ENCODE measurements around the gene TOMM5. TPM values are rescaled to one million over a fixed set of nuclear protein-coding genes. Genes with fewer than 3 reads are reported as not detected.

TOMM5 gene
- total RNA-seq, 4 donors from 2014 or later: 14.3 to 70.3 (median 63.1) TPM

DNA sequence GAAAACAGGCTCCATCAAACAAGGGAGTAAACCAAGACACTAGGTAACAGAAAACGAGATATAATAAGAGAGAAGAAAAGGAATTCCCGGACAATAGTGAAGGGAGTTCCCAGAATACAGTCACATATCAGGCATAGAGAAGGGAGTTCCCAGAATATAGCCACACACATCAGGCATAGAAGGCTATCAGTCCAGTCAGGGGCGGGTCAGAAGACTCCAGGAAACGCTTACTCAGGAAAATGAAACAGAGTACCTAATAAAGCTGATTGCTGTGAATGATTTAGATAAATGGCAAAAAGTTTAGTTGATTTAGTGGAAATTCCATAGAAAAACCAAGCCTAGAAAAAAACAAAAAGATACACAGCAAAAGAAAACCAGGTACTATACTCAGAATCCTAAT is 4.9 kb downstream of the TOMM5 start:
- in situ Hi-C loops (cut with MboI; ENCODE audit: low pct_ligation_motif_present in 1 of 4, low pct_unique_long_range_greater_than_20kb in 1 of 4, low sequenced_read_pairs in 3 of 4) (loop anchor here in 1 of 4 donors (25.0 kb wide), 3 partner anchors 200 to 475 kb away; partner anchors contain the start of genes EXOSC3, SHB and SLC25A51), intact Hi-C loops (cut with DNase I; ENCODE audit: low total_unique reads) (no loop called here)
- TF ChIP-seq, protein P1, sequence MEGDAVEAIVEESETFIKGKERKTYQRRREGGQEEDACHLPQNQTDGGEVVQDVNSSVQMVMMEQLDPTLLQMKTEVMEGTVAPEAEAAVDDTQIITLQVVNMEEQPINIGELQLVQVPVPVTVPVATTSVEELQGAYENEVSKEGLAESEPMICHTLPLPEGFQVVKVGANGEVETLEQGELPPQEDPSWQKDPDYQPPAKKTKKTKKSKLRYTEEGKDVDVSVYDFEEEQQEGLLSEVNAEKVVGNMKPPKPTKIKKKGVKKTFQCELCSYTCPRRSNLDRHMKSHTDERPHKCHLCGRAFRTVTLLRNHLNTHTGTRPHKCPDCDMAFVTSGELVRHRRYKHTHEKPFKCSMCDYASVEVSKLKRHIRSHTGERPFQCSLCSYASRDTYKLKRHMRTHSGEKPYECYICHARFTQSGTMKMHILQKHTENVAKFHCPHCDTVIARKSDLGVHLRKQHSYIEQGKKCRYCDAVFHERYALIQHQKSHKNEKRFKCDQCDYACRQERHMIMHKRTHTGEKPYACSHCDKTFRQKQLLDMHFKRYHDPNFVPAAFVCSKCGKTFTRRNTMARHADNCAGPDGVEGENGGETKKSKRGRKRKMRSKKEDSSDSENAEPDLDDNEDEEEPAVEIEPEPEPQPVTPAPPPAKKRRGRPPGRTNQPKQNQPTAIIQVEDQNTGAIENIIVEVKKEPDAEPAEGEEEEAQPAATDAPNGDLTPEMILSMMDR (IDR thresholded peaks at IDR 0.05): no peak
- TF ChIP-seq POLR2A (IDR thresholded peaks at IDR 0.05): no peak
- TF ChIP-seq EP300 (IDR thresholded peaks at IDR 0.05; ENCODE audit: low read depth): no peak
- no peak for TF ChIP-seq POLR2AphosphoS5 (IDR thresholded peaks at IDR 0.05)
- H3K27ac ChIP-seq: no peak overlapping the region
- H3K27me3 ChIP-seq: no peaks in the 10 kb centered on the region
- no peaks in the 10 kb centered on the region for H3K9me3 ChIP-seq
- DNase-seq: no peak
- H3K4me1 ChIP-seq: peaks cover 13 to 52% (median 25%) of the 10 kb centered on the region in 4 donors
- no peak overlapping the region for H3K4me3 ChIP-seq
- peaks cover 0 to 35% (median 9%) of the 10 kb centered on the region in 4 donors for H3K36me3 ChIP-seq
- 62 to 83% methylated on average over 4 of the region's 4 CpGs for WGBS, 2 donors (ENCODE audit: low coverage in 1 of 2)

DNA sequence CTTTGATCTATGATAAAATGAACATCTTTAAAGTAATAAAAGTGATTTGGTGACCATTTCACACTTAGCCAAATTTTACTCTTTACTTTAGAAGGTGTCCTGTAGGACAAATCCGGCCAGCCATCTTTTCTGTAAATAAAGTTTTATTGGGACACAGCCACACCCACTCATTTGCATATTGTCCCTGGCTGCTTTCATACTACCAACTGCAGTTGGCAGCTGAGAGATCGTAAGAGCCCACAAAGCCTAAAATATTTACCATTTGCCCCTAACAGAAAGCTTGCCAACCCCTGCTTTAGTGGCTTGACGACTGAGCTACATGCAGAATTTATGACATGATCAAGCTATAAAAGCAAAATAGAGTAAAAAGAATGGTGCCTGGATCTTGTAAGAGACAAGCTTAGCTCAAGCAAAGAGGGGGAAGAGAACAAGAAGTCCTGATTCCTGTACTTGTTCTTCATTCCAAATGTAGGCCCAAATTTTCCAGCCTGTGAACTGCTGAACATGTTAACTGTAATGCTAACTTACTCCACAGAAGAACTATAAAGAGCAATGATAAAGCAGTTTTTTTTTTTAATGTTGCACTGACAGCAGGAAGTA is 8.8 kb downstream of the TOMM5 start:
- DNase-seq: no peak
- Histone ChIP-seq H3K9me3 (no peaks in the 10 kb centered on the region), H3K4me3 (no peak overlapping the region), H3K27ac (peak overlapping the region; percentile 25 to 63 (median 57)), H3K27me3 (no peaks in the 10 kb centered on the region), H3K4me1 (peaks cover 0 to 28% (median 4%) of the 10 kb centered on the region in 4 donors), H3K36me3 (peaks cover 0 to 32% (median 9%) of the 10 kb centered on the region in 4 donors)
- in situ Hi-C loops (cut with MboI; ENCODE audit: low pct_ligation_motif_present in 1 of 4, low pct_unique_long_range_greater_than_20kb in 1 of 4, low sequenced_read_pairs in 3 of 4): loop anchor here in 1 of 4 donors (25.0 kb wide), 3 partner anchors 204 to 479 kb away; partner anchors contain the start of genes EXOSC3, SHB and SLC25A51
- intact Hi-C loops (cut with DNase I; ENCODE audit: low total_unique reads): no loop called here
- no peak for TF ChIP-seq POLR2A (IDR thresholded peaks at IDR 0.05)
- TF ChIP-seq POLR2AphosphoS5 (IDR thresholded peaks at IDR 0.05): peak in 2 of 3 donors; percentile 2 to 45
- WGBS, 2 donors (ENCODE audit: low coverage in 1 of 2): 37 to 55% methylated on average over 2 to 3 of the region's 3 CpGs

DNA sequence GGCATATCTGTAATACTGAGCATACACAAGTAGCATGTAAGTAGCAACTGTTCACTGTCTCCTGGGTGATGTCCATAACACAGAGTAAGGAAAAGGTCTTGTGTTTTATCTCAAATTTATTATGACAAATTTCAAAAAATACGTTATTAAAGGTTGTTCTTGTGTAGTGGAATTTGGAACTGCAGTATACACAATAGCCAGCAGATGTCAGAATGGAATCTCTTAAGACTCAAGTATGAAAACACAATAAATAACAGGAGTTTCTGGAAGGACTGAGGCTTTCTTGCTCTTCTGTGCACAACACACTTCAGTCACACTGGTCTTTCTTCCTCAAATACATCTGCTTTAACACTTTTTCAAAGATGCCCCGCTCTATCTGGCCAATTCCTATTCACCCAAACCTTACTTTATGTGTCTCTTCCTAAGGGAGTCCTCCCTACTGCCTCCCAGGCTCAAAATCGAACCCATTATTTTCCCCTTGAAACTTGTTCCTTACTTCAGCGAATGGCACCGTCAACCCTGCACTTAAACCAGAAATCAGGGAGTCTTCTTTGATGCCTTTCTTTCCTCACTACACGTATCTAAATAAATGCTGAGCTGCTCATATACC is 9.7 kb downstream of the TOMM5 start:
- Histone ChIP-seq H3K4me3 (no peak overlapping the region), H3K36me3 (peaks cover 0 to 22% (median 7%) of the 10 kb centered on the region in 4 donors), H3K27me3 (no peaks in the 10 kb centered on the region), H3K4me1 (peaks cover 0 to 28% (median 4%) of the 10 kb centered on the region in 4 donors), H3K9me3 (no peaks in the 10 kb centered on the region), H3K27ac (peak overlapping the region; percentile 25 to 63 (median 57))
- DNase-seq: no peak
- intact Hi-C loops (cut with DNase I; ENCODE audit: low total_unique reads) (no loop called here), in situ Hi-C loops (cut with MboI; ENCODE audit: low pct_ligation_motif_present in 1 of 4, low pct_unique_long_range_greater_than_20kb in 1 of 4, low sequenced_read_pairs in 3 of 4) (loop anchor here in 1 of 4 donors (25.0 kb wide), 3 partner anchors 205 to 480 kb away; partner anchors contain the start of genes EXOSC3, SHB and SLC25A51)
- 62 to 67% methylated on average over 6 of the region's 6 CpGs for WGBS, 2 donors (ENCODE audit: low coverage in 1 of 2)
- TF ChIP-seq EP300 (IDR thresholded peaks at IDR 0.05; ENCODE audit: low read depth) (no peak), POLR2A (IDR thresholded peaks at IDR 0.05) (no peak), POLR2AphosphoS5 (IDR thresholded peaks at IDR 0.05) (peak in 1 of 3 donors; percentile 23)
- TF ChIP-seq, protein P1 (IDR thresholded peaks at IDR 0.05): peak; percentile 63 to 81 (median 76)

DNA sequence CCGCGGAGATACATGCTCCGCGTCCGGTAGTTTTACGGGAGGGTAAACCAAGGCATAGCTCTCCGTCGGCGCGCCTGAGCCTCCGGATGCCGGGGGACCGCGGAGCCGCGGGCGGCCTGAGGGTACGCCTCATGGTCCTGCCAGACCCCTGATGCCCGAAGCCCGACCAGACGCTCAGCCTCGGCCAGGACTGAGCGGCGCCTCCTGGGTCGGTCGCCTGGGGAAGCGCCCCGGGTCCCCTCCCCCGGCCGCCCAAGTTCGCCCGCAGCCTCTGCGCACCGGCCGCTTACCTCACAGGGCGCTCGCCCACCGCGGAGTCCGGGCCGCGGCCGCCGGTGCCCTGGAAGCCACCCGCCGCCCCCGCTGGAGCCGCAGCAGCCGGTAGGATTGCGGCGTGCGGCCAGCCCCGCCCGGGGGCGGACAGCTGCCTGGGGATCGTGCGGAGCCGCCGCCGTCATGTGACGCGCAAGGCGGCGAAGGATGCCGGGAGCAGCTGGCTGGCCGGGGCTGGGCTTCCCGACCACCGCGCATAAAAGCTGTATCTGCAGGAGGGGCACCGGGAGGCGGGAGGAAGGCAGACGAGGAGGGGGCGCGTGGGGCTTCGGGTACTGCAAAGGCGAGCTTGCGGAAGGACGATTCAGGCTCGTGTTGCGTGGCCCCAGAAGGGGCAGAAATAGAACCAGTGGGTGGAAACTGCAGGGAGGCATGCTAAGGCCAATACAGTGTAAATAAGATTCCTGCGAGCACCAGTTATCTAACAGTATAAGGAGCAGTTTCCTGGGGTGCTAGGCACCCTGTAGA is 16.3 kb downstream of the TOMM5 start, which contains the start of gene FBXO10:
TSS of gene FBXO10 (minus strand) at position 460 of the 801 bp plus-strand sequence. CDS start 34,612 bp downstream, outside the sequence.
- intact Hi-C loops (cut with DNase I; ENCODE audit: low total_unique reads): no loop called here
- in situ Hi-C loops (cut with MboI; ENCODE audit: low pct_ligation_motif_present in 1 of 4, low pct_unique_long_range_greater_than_20kb in 1 of 4, low sequenced_read_pairs in 3 of 4): loop anchor here in 1 of 4 donors (25.0 kb wide), 3 partner anchors 211 to 486 kb away; partner anchors contain the start of genes EXOSC3, SHB and SLC25A51

More for the DNA sequence above, 16.3 kb downstream of the TOMM5 start, which contains the start of gene FBXO10:
- TF ChIP-seq, protein P1 (IDR thresholded peaks at IDR 0.05): no peak
- peak; percentile 52 to 68 (median 60) for TF ChIP-seq POLR2AphosphoS5 (IDR thresholded peaks at IDR 0.05)
- TF ChIP-seq POLR2A (IDR thresholded peaks at IDR 0.05): peak; percentile 36
- TF ChIP-seq EP300 (IDR thresholded peaks at IDR 0.05; ENCODE audit: low read depth): no peak
- H3K9me3 ChIP-seq: no peaks in the 10 kb centered on the region
- 2 to 6% methylated on average over 6 to 42 of the region's 81 CpGs for WGBS, 2 donors (ENCODE audit: low coverage in 1 of 2)
- H3K27ac ChIP-seq: peak within 1 kb of the TSS; percentile 86 to 95 (median 92)
- no peaks in the 10 kb centered on the region for H3K36me3 ChIP-seq
- peaks cover 12 to 36% (median 25%) of the 10 kb centered on the region in 4 donors for H3K4me1 ChIP-seq
- DNase-seq: peak; percentile 78
- H3K27me3 ChIP-seq: no peaks in the 10 kb centered on the region
- peak within 1 kb of the TSS; percentile 84 to 92 (median 88) for H3K4me3 ChIP-seq
